GM21576 (cell line): ENCODE results near the gene GMEB2.
"Not testable (repeated sequence)": the region's sequence is repeated elsewhere in the genome, so short reads cannot be mapped to it uniquely, and the experiment has no call there.

ENCODE experiments used
- ATAC-seq: cut with Tn5 transposase; IDR thresholded peaks from one replicate; pipeline ENCODE4 v1.9.1; 2021; ENCODE audit warnings: mild to moderate bottlenecking, moderate library complexity; ENCODE audit not compliant: unreplicated experiment

GMEB2 gene

GRCh38 chr20:63639093-63639975 is 12.4 kb upstream of the GMEB2 start:
- ATAC-seq, result no peak

GRCh38 chr20:63636752-63637628 is 10.1 kb upstream of the GMEB2 start:
- no peak for ATAC-seq

GRCh38 chr20:63635431-63636141 is 8.7 kb upstream of the GMEB2 start:
- ATAC-seq, result peak; percentile 45

- ATAC-seq, result no peak
Observed at GRCh38 chr20:63633732-63634131, 6.8 kb upstream of the GMEB2 start.

GRCh38 chr20:63631426-63631825 is 4.5 kb upstream of the GMEB2 start:
- not testable (repeated sequence) for ATAC-seq

- ATAC-seq, result not testable (repeated sequence)
Observed at GRCh38 chr20:63630956-63631355, 4.1 kb upstream of the GMEB2 start.

- ATAC-seq, result no peak
Observed at GRCh38 chr20:63628246-63628975, 1.5 kb upstream of the GMEB2 start.

- no peak for ATAC-seq
Observed at GRCh38 chr20:63627751-63628245, 897 bp upstream of the GMEB2 start.

GRCh38 chr20:63627129-63627750 is 339 bp upstream of the GMEB2 start:
- ATAC-seq, result peak; percentile 72

- ATAC-seq, result no peak
Observed at GRCh38 chr20:63625771-63626423, 1.0 kb downstream of the GMEB2 start.

- ATAC-seq, result no peak
Observed at GRCh38 chr20:63624486-63624885, 2.4 kb downstream of the GMEB2 start.

GRCh38 chr20:63622732-63623131 is 4.2 kb downstream of the GMEB2 start:
- no peak for ATAC-seq

- ATAC-seq, result no peak
Observed at GRCh38 chr20:63622096-63622495, 4.8 kb downstream of the GMEB2 start.

- ATAC-seq, result no peak
Observed at GRCh38 chr20:63620991-63621390, 5.9 kb downstream of the GMEB2 start.

- no peak for ATAC-seq
Observed at GRCh38 chr20:63619505-63619904, 7.4 kb downstream of the GMEB2 start.

- ATAC-seq, result no peak
Observed at GRCh38 chr20:63619086-63619485, 7.8 kb downstream of the GMEB2 start.

- ATAC-seq, result no peak
Observed at GRCh38 chr20:63618291-63618980, 8.5 kb downstream of the GMEB2 start.

GRCh38 chr20:63617876-63618265 is 9.0 kb downstream of the GMEB2 start:
- no peak for ATAC-seq
